HG02642 (cell line): ENCODE results near the gene RAB6A.
A peak's percentile ranks its signal among the peaks of the same experiment; 100 is the strongest.

Experiments
- ATAC-seq: cut with Tn5 transposase; IDR thresholded peaks from one replicate; pipeline ENCODE4 v1.9.1; 2021; ENCODE audit warnings: mild to moderate bottlenecking; ENCODE audit not compliant: unreplicated experiment, poor library complexity

Gene RAB6A

DNA sequence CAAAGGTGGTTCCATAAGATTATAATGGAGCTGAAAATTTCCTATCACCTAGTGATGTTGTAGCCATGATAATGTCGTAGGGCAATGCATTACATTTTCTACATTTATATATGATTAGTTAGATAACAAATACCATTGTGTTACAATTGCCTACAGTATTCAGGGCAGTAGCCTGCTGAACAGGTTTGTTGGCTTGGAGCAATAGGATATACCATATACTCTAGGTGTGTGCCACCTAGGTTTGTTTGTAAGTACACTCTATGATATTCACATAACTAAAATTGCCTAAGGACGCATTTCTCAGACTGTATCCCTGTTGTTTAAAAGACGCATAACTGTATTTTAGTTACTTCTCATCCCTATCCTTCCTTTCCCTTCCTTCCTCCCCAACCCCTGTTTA lies 100.9 kb downstream of the RAB6A start:
- no peak for ATAC-seq

DNA sequence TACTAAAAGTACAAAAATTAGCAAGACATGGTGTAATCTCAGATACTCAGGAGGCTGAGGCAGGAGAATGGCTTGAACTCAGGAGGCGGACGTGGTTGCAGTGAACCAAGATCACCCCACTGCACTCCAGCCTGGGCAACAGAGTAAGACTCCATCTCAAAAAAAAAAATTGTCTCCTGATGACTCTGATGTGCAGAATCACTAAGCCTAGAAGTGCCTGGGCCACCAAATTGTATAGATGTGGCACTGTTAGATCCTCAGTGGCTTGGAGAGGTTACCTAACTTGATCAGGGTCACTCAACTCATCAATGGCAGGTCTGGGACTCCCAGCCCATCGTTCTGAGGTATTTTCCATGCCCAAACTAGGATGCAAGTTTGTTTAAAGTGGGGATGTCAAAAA lies 103.9 kb downstream of the RAB6A start:
- ATAC-seq = no peak

DNA sequence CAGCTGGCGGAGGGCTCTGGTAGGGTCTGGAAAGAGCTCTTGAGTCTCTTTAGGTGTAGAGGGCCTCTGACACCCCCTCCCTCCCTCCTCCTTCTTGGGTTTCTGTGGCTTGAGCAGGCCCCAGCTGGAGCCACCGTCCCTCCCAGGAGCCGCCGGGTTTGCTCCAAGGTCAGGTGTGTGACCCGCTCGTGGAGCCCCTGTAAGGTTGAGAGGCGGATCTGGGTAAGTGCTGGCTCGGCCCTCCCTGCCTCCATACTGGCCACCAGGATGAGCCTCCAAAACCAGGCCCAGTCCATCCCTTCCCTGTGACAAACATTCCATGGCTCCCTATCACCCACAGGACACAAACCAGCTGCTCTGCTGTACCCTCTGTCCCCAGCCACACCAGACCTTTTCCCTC lies 105.2 kb downstream of the RAB6A start:
- ATAC-seq = no peak

DNA sequence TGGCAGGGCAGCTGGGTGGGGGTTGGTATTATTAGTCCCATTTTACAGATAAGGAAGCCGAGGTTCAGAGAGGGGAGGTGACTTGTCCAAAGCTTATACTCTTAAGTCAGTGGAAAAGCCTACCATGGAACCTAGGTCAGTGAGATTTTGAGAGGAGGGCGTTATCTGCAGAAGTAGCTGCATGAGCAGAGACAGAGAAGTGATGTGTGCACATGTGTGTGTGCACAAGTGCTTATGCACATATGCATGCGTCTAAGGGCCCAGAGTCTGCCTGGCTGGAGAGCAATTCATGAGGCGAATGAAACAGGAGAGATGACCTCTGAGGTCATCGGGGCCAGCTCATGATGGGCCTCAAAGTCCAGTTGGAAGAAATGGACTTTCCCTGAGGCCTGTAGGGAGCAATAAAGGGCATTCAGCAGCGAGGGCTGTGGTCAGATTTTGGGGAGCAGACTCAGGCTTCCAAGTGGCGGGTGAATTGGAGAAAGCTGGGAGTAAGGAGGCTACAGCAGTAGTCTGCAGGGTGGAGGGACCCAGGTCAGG lies 106.3 kb downstream of the RAB6A start:
- no peak for ATAC-seq

DNA sequence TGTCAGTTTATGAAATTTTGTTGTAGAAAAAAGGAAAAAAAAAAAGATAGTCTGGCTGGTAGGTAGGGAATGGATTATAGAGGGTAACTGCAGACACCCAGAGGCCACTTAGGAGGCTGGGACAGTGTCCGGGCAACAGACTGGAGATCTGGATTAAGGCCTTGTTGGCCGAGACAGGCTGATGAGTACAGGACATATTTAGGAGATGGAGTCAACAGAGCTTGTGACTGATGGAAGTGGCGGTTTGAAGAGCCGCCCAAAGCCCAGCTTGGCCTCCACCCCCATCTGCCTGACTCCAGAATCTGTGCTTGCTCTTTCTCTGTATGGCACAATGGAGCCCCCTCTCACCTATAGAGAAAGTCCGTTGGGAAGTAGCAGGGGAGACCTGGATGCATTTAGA lies 106.9 kb downstream of the RAB6A start:
- ATAC-seq = no peak

DNA sequence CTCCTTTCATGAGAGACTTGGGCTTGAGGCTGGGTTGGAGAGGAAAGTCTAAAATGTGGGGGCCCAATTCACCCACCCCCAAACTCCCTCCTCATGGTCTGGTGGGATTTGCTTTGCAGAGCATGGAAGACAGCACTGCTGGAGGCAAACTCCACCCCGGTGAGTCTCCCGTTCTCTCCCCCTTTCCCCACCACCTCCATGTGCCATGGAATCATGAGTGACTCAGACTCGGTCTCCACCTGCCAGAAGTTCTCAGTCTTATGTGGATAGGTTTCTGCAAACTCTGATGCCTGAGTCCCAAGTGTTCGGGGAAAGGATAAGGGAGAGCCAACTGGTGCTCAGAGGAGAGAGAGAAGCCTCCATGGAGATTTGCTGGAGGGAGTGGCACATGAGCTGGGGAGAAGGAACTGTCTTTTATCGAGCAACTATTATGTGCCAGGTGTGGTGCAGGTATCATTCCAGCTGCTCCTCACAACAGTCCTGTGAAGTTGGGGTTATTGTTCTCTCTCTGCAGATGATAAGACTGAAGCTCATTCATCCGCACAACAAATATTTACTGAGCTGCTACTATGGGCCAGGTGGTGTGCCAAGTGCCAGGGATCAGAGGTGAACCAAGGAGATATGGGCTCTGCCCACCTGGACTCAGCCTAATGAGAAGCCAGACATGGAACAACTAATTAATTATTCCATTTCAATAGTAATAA lies 107.9 kb downstream of the RAB6A start:
- ATAC-seq = no peak

DNA sequence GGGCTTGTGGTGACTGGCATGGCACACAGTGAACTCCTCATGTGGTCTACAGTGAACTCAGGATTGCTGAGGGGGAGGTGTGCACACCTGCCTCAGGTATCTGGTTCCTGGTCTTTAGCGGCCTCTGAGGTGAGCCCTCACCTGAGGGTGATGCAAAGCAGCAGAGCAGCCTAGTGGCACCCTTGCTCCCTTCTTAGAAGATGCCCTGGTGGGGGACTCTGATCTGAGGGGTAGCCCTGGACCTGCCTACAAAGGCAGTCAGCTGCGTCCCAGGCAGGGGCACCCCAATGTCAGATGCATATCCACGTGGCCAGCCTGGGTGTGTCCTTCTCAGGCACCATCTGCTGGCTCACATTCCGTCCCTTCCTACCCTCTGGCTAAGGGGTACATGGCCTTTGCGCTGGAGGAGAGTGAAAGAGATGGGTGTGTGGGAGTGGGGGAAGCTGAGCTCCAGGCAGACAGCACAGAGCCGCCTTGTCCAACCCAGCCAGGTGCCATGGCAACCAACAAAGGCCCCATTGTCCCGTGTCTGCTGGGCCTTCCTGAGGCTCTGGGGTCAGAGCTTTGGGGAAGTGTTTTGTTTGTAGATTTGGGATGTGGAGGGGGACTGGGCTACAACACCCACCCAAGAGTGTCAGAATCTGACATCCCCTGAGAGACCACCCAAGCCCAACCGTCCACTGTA lies 108.7 kb downstream of the RAB6A start:
- ATAC-seq = no peak

DNA sequence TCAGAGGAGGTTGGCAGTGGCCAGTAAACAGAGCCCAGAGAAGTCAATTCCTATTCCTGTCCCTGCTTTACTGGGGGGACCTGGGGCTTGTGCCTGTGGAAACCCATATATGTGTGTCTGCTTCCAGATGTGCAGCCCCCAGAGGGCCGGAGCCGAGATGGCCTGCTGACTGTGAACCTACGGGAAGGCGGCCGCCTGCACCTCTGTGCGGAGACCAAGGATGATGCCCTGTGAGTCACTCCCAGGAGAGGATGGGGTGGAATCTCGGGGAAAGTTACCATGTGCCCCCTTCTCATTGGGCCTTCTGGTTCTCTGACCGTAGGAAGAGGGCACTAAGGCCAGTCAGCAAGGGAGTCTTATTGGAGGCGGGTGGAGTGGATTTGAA lies 109.2 kb downstream of the RAB6A start:
- no peak for ATAC-seq

DNA sequence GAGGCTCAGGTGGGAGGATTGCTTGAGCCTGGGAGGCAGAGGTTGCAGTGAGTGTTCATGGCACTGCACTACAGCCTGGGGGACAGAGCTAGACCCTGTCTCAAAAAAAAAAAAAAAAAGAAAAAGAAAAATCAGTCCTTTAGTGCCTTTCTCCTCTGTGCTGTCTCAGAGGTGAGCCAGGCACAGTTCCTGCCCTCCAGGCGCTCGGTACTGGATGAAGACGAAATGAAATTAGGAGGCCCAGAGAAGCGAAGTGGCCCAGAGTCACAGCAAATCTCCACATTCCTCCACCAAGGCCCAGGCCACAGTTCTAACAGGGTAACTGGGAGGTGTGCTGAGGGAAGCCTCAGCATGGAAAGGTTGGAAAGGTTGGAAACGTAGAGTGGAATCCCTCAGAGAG lies 109.6 kb downstream of the RAB6A start:
- no peak for ATAC-seq

DNA sequence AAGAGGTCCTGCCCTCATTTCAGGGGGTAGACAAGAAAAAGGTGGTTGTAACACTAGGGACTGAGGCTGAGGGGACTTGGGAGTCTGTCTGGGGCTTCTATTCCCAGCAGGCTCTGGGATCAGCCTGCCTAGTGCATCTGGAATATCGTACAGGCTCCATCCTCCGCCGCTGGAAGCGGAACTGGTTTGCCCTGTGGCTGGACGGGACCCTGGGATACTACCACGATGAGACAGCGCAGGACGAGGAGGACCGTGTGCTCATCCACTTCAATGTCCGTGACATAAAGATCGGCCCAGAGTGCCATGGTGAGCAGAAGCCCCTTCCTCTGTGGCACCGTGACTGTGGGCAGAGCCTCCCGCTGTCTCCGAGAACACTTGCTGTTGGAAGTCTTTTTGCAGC lies 110.5 kb downstream of the RAB6A start:
- ATAC-seq = no peak

DNA sequence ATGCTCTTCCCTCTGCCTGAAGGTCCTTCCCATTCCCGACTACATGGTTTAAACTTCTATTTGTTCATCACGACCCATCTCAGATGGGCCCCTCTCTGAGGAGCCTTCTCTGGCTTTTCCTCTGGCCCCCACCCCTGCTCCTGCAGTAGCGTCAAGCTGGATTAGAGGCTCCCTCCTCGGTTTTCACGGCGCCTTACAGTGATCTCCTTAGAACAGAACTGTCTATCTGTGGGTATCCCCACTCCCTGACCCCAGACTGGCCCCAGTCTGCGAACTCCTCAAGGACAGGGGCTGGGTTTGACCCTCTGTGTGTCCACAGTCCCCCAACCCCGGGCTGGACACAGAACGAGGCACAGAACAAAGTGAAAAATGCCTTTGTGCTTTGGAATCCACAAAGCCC lies 111.7 kb downstream of the RAB6A start:
- no peak for ATAC-seq

DNA sequence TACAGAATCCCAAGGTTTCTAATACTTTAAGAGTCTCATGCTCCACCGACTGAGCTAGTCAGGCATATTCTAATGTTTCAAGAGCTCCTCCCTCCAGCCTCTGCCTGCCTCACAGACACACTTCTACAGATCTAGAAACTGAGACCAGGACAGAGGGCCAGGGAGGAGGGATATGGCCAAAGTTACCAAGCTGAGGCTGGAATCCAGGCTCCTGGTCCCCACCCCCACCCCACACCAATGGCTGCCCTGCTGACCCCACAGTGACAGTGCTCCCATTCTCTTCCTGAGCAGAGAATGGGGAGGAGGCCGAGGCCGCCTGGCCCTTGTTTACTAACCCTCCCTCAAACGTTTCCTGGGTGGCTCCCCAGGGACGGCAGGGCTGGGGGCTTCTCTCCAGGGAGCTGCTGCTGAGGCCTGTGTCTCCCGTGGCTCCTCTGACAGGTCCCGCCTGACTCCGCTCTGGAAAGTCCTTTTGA lies 112.3 kb downstream of the RAB6A start:
- ATAC-seq = no peak

DNA sequence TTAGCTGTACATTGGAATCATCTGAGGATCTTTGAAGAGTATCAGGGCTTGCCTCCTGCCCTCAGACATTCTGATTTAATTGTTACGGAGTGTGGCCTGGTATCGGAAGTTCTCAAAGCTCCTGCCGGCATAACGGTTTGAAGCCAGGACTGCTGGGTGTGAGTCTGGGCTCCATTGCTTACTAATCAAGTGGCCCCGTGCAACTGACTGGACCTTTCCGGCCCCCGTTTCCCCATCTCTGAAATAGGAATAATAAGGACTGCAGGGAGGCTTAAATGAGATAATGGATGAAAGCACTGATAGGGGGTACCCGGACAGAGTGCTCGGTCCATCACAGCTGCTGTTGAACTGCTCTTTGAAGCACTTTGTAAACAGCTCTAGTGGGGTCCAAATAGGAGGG lies 112.8 kb downstream of the RAB6A start:
- ATAC-seq = no peak

DNA sequence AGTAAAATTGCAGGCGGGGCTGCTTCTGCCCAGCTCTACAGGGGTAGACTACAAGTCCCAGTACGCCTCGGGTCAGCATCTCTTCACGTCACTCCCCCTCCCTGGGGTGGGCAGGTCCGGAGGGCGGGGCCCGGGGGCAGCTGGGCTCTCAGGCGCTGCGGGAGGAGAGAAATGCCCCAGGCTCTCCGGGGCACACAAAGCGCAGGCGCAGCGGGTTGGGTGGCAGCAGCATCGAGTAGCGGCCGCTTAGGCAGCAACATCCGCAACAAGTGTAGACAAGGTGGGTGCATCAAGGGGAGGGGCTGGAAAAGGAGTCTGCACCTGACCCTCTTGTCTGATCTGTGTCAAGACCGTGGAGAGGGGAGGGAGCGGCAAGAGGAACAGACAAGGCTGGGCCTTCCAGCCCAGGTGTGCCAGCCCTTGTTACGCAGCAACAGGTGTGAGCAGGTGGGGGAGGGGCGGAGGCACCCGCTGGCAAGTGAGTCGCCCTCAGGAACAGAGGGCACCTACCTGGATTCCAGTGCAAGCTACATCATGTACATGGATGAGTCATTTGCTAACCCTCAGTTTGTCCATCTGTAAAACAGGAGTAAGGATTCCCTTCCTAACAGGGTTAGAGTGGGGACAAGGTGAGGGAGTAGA lies 113.3 kb downstream of the RAB6A start:
- ATAC-seq = peak; percentile 78

DNA sequence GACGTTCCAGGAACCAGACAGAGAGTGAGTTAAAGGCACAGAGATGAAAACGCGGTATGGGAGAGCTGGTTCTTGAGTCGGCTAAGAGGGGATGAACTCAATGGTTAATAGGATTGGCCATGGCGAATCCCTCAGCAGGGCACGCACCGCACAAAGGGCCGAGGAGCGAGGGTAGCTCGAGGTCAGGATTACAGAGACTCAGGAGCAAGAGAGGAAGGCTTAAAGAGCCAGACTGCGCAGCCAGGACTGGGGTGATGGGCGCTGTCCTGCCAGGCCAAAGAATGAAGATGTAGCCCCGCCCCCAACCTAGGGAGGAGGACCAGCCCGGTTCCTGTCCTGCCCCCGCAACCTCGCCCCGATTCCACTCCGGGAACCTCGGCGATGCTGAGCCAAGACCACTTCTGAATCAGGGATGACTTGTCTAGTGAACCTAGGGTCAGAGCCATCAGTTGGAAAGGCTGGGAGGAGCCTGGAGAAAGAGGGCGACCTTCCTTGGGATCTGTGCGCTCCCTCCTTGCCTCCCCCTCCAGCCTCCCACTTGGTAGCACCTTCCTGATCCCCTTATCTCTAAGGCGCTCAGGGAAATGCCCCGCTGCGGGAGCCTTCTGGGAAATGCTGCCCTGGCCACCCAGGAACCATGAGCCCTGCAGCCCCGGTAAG lies 114.8 kb downstream of the RAB6A start, which contains the start of gene PLEKHB1:
Gene PLEKHB1 (plus strand): TSS at position 610 of the 660 bp plus-strand sequence. CDS start 28 bp downstream, at position 638.
- ATAC-seq = no peak

DNA sequence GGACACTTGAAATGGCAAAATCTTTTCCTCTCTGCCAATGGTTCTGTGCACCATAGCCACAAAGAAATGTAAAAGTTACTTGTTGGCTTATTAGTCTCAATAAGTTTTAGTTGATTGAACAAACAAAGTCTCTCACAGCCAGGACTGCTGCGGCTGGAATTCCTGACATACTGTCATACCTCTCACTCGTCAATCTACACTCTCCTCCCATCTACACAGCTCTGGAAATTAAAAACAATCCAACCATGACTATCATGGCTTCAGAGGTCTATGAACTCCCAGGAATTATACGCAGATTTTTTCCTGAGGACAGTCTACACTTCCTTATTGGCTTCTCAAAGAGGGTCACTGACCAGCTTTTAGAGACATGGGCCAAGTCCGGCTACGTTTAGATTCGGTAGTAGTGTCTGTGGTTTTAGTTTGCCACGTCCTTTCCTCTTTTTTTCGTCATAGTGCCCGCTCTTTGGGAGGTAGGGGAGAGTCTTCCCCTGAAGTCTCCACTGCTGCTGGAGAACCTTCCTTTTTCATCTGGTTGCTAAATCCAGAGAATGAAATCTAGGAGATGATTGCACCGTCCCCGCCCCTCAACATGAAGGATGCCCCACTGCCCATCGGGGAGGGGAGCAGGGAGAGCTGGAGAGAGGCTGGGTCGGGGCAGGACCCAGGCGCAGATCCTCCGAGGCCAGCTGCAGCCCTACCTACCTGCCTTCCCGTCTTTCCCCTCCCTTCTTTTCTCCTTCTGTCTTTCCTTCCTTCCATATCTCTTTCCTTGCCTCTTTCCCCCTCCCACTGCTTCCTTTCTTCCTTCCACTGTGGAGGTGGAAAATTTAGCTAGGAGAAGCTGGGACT lies 115.5 kb downstream of the RAB6A start:
- no peak for ATAC-seq

DNA sequence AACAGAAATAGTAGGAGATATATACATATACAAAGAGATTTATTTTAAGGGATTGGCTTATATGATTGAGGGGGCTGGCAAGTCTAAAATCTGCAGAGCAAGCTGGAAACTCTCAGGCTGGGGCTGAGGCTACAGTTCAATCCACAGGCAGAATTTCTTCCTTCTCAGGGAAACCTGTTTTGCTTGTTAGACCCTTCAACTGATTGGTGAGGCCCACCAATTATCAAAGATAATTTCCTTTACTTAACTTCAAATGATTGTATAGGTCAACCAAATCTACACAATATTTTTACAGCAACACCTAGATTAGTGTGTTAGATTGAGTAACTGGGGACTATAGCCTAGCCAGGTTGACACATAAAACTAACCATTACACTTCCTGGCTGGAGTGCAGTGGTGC lies 119.2 kb downstream of the RAB6A start:
- ATAC-seq = no peak

DNA sequence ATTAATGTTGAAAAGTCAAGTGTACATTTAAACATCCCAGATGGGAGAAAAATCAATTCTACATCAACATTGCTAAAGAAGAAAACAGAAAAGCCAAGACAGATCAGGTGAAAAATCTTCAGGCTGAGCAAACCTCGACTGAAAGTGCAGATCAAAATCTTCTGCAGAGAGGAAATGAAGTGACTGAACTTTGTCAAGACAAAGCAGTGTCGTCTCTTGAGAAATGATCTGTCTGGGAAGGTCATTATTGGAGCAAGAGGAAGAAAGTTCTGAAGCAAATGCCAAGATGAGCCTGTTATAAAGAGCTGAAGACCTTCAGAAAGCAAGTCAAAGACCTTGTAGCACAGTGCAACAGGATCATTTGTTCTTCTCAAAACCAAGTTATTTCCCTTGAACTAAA lies 120.3 kb downstream of the RAB6A start:
- ATAC-seq = no peak

DNA sequence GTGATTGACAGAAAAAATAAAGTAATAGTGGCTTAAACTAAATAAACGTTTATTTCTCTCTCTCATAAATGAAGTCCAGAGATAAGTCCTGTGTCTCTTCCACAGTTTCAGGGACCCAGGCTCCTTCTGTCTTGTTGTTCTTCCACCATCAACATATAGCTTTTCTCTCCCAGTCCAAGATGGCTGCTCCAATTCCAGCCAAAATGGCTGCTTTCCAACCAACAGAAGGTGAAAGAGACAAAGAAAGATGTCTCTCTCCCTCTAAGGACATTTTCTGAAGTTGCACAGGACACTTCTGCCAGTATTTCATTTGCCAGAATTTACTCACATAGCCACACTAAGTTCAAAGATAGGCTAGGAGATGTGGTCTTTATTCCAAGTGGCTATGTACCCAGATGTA lies 123.9 kb downstream of the RAB6A start:
- ATAC-seq = no peak

DNA sequence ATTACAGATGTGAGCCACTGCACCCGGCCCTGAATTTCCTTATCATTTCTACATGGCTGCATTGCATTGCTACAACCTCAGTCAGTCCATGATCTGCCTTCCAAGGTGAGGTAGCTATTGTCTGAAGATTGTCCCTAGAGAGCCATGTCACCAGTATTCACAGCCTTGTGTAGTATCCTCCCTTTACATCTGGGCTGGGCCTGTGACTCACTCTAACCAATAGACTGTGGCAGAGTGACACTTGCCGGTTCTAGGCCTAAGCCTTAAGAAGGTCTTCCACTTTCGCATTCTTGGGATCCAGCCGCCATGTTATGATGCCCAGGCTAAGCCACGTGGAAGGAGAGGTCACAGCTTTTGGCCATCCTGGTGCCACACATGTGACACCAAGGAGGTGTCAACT lies 124.6 kb downstream of the RAB6A start:
- no peak for ATAC-seq
